GM12892 (cell line): ENCODE measurements around the gene ATP12A.

Source experiments
- DNase-seq: peaks from one replicate; pipeline ENCODE4 v3.0.0; 2011; ENCODE audit not compliant: insufficient read length
- FAIRE-seq: peaks from 2 replicates; lab custom pipeline; 2011; peaks lifted over from hg19 to GRCh38; lab: Jason Lieb, UNC
- POLR2A ChIP-seq: IDR thresholded peaks from 2 replicates; pipeline ENCODE4 v1.6.1; 2011; ENCODE audit warnings: low read depth, low read length, control low read depth
- POLR2AphosphoS5 ChIP-seq: IDR thresholded peaks from 2 replicates; pipeline ENCODE4 v1.6.1; 2011; ENCODE audit warnings: low read depth, low read length, control low read depth
- TAF1 ChIP-seq: IDR thresholded peaks from 2 replicates; pipeline ENCODE4 v1.6.1; 2011; ENCODE audit warnings: low read depth, mild to moderate bottlenecking, control low read depth, low read length, borderline replicate concordance

Gene ATP12A

DNA sequence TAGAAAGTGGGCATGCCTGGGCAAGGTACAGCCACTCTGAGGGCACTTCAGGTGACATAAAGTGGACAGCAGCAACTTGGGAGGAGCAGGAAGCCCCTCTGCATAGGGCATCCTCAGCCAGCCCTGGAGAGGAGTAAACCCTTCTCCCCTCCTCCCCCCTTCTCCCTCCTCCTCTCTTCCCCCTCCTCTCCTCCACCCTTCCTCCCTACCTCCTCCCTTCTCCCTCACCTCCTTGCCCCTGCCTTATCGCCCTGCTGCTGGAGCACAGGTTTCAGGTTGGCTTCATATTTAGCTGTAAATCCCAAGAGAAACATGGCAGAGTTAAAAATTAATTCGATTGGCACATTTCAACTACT is 30.5 kb upstream of the ATP12A start:
- FAIRE-seq, result peak; percentile 60
- no peak for DNase-seq
- TF ChIP-seq POLR2A (no peak), TAF1 (no peak), POLR2AphosphoS5 (no peak)

DNA sequence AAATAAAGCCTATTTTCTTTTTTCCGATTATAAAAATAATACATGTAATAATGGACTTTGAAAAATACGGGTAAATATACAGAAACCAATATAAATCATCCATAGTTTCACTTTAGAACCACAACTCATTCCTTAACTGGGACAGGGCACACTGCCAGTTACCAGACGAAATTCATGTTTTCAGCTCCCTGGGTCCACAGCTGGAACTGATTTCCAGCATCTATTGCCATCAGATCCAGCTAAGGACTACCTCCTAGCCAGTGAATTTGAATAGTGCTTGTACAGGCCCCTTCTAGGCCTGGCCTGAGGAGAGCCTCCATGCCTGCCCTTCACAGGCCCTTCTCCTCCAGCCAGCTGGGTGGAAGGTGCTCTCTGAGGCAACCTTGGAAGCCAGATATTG is 30.0 kb upstream of the ATP12A start:
- TF ChIP-seq TAF1 (no peak), POLR2A (no peak), POLR2AphosphoS5 (no peak)
- no peak for FAIRE-seq
- DNase-seq, result no peak

DNA sequence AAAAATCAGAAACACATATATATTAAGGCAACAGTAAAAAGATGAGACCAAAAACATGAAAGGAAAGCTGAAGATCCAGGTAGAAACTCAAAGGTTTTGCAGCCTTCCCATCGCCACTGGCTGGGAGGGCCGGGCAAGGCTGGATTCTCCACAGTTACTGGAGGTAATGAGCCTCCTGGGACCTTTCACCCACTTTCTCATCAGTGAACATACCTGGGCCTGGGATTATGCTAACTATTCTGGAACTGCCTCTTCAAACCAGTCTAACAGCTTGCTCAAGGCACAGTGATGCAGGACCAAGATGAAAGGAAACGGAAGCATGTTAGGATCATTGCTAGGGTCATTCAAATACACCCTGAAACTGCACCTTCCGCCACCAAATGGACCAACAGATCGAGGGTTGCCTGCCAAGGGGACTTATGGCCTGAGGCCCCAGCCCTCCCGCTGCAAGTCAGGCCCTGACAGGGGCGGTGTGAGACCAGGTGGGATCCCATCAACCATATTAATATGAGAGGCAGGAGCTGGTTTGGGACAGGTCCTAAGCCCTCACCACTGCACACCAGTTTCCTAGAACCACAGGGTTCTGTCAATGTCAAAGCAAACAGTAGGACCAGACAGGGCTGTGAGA is 28.4 kb upstream of the ATP12A start:
- no peak for TF ChIP-seq TAF1
- no peak for TF ChIP-seq POLR2A
- TF ChIP-seq POLR2AphosphoS5, result no peak
- DNase-seq (no peak), FAIRE-seq (no peak)

DNA sequence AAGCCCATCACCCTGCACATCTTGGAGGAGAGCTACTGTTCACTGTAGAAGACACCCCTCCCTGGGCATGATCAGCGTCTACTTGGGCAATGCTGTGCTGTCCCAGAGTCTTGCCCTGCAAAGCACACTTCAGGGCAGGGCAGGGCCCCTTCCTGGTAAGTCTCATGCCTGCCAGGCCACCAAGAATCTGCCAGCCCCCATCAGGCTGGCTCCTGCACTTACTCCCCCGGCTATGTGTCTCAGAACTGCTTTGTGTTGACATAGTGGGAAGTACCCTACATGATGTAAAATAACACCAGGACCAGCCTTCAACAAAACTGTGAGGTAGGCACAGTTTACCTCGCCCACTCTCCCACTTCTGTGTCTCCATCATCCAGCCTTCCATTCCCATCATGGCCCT is 27.8 kb upstream of the ATP12A start:
- DNase-seq (no peak), FAIRE-seq (no peak)
- TF ChIP-seq POLR2A (no peak), POLR2AphosphoS5 (no peak), TAF1 (no peak)

DNA sequence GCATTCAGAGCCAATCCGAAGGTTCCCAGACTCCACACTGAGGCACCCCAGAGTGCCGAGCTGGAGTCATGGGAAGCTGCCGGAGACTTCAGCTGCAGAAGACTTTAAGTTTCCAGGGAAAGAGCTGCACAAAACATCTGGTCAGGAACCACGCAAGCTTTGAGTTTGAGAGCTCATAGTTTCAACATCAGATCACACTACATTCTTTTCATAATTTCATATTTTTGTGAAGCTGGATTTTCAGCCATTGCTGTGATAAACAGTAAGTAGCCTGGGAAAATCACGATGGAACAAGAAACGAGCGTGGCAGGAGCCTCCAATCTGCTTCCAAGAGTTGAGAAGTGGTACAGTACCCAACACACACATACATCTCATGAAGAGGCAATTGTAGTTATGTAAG is 25.5 kb upstream of the ATP12A start:
- FAIRE-seq, result no peak
- TF ChIP-seq POLR2AphosphoS5 (no peak), TAF1 (no peak), POLR2A (no peak)
- no peak for DNase-seq

DNA sequence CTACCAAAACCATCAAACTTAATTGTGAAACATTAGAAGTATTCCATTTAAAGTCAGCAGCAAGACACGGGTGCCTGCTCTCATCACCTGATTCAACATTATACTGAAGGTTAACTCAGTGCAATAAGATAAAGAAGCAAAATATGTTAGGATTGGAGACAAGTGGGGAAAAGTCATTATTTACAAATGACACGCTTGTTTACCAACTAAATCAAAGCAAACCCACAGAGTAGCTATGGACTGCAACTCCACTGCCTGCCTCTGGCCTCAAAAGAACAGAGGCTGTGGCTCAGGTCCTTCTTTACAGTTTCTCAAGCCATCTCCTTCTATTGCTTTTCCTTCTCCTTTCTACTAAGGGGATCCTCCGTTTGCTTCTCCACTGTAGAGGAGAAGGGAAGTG is 21.0 kb upstream of the ATP12A start:
- DNase-seq (no peak), FAIRE-seq (no peak)
- TF ChIP-seq POLR2AphosphoS5 (no peak), TAF1 (no peak), POLR2A (no peak)

DNA sequence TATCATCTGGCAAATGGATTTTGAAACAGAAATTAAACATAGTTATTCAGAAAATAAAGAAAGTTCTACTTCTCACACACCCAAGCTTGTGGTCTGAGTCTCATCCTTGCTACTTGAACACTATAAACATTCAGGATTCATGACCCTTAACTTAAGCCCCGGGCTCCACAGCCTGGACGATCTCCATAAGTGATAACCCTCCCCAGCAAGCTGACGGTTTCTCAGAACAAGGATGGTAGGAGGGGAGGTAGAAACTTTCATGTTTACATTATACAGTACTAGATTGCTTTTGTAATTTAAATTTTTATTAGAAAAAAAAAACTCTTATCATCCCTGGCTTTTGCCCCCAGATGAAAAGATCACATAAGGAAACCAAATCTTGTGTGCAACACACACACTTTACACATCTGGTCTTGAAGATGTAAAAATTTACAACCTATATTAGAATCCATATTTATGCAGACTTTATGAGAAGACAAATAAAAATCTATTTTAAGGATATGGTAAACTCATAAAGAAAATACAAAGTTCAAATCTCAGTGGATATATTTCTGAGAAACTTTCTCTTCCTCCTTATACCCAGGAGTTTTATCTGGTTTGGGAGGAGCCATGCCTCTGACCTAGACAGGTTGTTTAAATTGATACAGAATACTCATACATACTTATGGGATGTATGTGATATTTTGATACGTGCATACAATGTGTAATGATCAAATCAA is 20.0 kb upstream of the ATP12A start:
- no peak for FAIRE-seq
- no peak for DNase-seq
- no peak for TF ChIP-seq POLR2AphosphoS5
- TF ChIP-seq POLR2A, result no peak
- no peak for TF ChIP-seq TAF1

DNA sequence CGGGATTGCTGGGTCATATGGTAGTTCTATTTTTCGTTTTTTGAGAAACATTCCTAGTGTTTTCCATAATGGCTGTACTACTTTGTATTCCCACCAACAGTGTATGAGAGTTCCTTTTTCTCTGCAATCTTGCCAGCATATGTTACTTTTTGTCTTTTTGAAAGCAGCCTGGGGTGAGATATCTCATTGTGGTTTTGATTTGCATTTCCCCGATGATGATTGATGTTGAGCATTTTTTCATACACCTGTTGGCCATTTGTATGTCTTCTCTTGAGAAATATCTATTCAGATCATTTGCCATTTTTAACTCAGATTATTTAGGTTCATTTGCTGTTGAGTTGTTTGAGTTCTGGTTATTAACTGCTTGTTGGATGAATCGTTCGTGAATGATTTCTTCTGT is 18.5 kb upstream of the ATP12A start:
- DNase-seq (no peak), FAIRE-seq (no peak)
- no peak for TF ChIP-seq POLR2A
- TF ChIP-seq POLR2AphosphoS5, result no peak
- no peak for TF ChIP-seq TAF1

DNA sequence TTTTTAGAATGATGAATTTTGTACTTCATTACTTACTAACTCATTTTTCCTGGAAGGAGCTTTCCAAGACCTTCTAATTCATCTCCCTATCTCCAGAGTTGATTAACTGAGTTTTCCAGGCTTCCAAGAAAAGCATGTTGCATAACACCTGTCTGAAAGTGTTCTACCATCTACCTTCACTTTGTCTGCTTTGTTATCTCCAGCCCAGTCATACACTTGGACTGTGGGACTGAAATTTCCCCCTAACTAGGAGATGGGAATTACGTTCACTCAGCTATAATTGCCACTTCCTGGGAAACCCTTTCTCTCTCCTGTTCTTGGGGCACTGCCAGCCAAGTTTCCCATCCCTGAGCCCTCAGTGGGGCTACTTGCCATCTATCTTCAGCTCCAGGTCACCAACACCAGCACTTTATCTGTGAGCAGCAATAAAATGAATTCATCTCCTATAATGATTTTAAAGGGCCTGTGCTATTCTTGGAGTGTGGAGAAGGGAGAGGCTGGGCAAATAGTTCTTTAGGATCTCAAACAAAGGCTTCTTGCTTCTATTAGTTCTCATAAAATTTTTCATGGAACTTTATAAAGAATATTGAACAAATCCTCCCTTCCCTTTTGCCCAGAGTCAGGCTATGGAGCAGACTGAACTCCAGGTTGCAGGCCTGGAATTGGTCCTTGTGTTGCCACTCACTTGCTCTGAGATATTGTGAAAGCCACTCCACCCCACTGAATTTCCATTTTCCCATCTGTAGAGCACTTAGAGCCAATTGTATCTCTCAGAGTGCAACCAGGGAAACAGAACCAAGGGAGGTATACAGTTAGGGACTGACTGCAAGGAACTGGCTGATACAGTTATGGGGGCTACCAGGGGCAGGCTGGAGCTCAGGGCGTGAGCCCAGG is 17.8 kb upstream of the ATP12A start:
- DNase-seq, result no peak
- no peak for TF ChIP-seq TAF1
- no peak for TF ChIP-seq POLR2AphosphoS5
- no peak for TF ChIP-seq POLR2A
- FAIRE-seq, result no peak

DNA sequence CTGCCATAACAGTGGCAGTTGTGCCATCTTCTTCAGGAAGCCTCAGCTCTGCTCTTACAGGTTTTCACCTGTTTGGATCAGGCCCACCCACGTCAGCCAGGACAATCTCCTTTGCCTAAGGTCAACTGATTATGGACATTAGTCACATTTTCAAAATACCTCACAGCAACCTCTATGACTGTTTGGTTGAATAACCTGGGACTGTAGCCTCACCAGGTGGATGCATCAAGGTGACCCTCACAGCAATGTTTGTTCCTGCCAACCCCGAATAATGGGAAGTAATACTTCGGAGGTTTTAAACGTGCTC is 17.2 kb upstream of the ATP12A start:
- DNase-seq (no peak), FAIRE-seq (peak; percentile 46)
- no peak for TF ChIP-seq POLR2AphosphoS5
- no peak for TF ChIP-seq TAF1
- no peak for TF ChIP-seq POLR2A

DNA sequence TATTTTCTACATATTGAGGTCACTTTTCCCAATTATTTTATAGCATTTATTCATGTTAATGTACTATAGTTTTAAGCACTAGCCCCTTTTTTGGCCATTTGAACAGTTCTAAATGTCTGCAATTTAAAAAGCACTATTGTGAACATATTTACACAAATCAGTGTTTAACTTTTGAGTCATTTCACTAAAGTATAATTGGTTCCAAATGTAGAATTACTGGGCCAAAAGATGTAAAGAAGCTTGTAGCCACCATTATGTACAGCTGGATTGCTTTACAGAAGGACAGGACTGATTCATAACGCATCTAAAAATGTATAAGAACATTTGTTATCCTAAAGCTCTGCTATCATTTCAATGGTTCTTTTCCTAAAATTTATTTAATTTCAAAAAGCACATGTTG is 16.6 kb upstream of the ATP12A start:
- DNase-seq (no peak), FAIRE-seq (no peak)
- TF ChIP-seq TAF1 (no peak), POLR2A (no peak), POLR2AphosphoS5 (no peak)
